GM12878 (cell line): Measurements from ENCODE around the gene SLAMF1. TPM values are rescaled to one million over a fixed set of nuclear protein-coding genes. Genes with fewer than 3 reads are reported as not detected.

Experiments
- ATAC-seq: fragments of 200-7000 bp; cut with Tn5 transposase; 3 replicates; pipeline ENCODE4 v1.9.1; 2020; ENCODE audit warnings: mild to moderate bottlenecking, moderate library complexity
- BruUV-seq: library from RNA; stranded (reverse); fragments of 400-500 nt; replicated peaks from 2 replicates; lab custom pipeline; 2021; lab: Mats Ljungman, UMichigan
- CTCF ChIA-PET: fragments of 300-600 bp; sonication (Branson Sonifier 250); formaldehyde crosslinking; extraction: SDS; loops from one replicate; lab custom pipeline; 2021; ENCODE audit warnings: inconsistent platforms; lab: Yijun Ruan, JAX
- POLR2A ChIA-PET: fragments of 350-600 bp; formaldehyde crosslinking; extraction: SDS; loops from one replicate; lab custom pipeline; 2021; ENCODE audit warnings: inconsistent platforms; lab: Charles Lee
- RAD21 ChIA-PET: fragments of 300-600 bp; sonication (Branson Sonifier 250); formaldehyde crosslinking; loops from one replicate; lab custom pipeline; 2023; ENCODE audit warnings: antibody characterized with exemption; ENCODE audit not compliant: unreplicated experiment; lab: Charles Lee
- SMC1A ChIA-PET: fragments of 300-600 bp; sonication (Branson Sonifier 250); formaldehyde crosslinking; loops from one replicate; lab custom pipeline; 2023; ENCODE audit not compliant: unreplicated experiment, uncharacterized antibody; lab: Charles Lee
- DNase-seq: peaks from one replicate; pipeline ENCODE4 v3.0.0-alpha.2; 2011; ENCODE audit warnings: low read depth, low spot score
- FAIRE-seq: peaks from 3 replicates; lab custom pipeline; 2011; peaks lifted over from hg19 to GRCh38; lab: Jason Lieb, UNC
- H2AFZ ChIP-seq: 2 replicates; pipeline ENCODE4 v1.6.0; 2011; ENCODE audit warnings: low read depth, low read length, control low read depth; ENCODE audit not compliant: control insufficient read depth
- H3K27ac ChIP-seq: 2 replicates; pipeline ENCODE4 v1.5.1; 2011; ENCODE audit warnings: control low read depth; ENCODE audit not compliant: control insufficient read depth, insufficient read depth
- H3K27me3 ChIP-seq, 2 experiments: replicated peaks in 1 of 2; 2 replicates each; pipeline versions ENCODE4 v1.6.0 to v1.6.1; 2011; ENCODE audit warnings: low read length in 1 of 2; ENCODE audit not compliant: control insufficient read depth in 2 of 2, insufficient read depth in 2 of 2
- H3K36me3 ChIP-seq, 2 experiments: 2 replicates each; pipeline ENCODE4 v1.5.1; 2011; ENCODE audit warnings: low read length in 1 of 2; ENCODE audit not compliant: control insufficient read depth in 2 of 2, insufficient read depth in 2 of 2
- H3K4me1 ChIP-seq: 2 replicates; pipeline ENCODE4 v1.6.1; 2011; ENCODE audit warnings: mild to moderate bottlenecking, low read length, moderate library complexity, mixed read lengths; ENCODE audit not compliant: control insufficient read depth, insufficient read depth
- H3K4me2 ChIP-seq: 2 replicates; pipeline ENCODE4 v1.6.0; 2011; ENCODE audit warnings: control low read depth; ENCODE audit not compliant: control insufficient read depth, insufficient read depth
- H3K4me3 ChIP-seq: fragments of 200-600 bp; sonication (generic); 2 replicates; pipeline ENCODE4 v1.5.1; 2016
- H3K79me2 ChIP-seq: 2 replicates; pipeline ENCODE4 v1.6.0; 2011; ENCODE audit warnings: low read length; ENCODE audit not compliant: control insufficient read depth, insufficient read depth
- H3K9ac ChIP-seq: 2 replicates; pipeline ENCODE4 v1.8.0; 2011; ENCODE audit warnings: low read length, control low read depth, mixed read lengths; ENCODE audit not compliant: control insufficient read depth, insufficient read depth
- H3K9me3 ChIP-seq: replicated peaks from 3 replicates; pipeline ENCODE4 v1.5.1; 2011; ENCODE audit warnings: mild to moderate bottlenecking, low read length; ENCODE audit not compliant: control insufficient read depth, insufficient read depth
- H4K20me1 ChIP-seq: 2 replicates; pipeline ENCODE4 v1.6.0; 2011; ENCODE audit not compliant: control insufficient read depth, insufficient read depth
- CREB1 ChIP-seq: IDR thresholded peaks from 2 replicates; pipeline ENCODE4 v1.6.1; 2012; ENCODE audit warnings: low read depth, mild to moderate bottlenecking, inconsistent platforms
- E2F4 ChIP-seq: IDR thresholded peaks from 2 replicates; pipeline ENCODE4 v1.6.1; 2012; ENCODE audit warnings: low read depth, low read length, improper control_type of control experiment
- EED ChIP-seq: sonication (generic); IDR thresholded peaks from 2 replicates; pipeline ENCODE4 v1.6.1; 2016; ENCODE audit warnings: antibody characterized with exemption, low read depth
- JUND ChIP-seq: IDR thresholded peaks from 2 replicates; pipeline ENCODE4 v1.6.1; 2012; ENCODE audit warnings: low read depth, mild to moderate bottlenecking, low read length, improper control_type of control experiment, moderate library complexity
- MEF2B ChIP-seq: fragments of 450-650 bp; IDR thresholded peaks from 2 replicates; pipeline ENCODE4 v1.6.1; 2018; ENCODE audit warnings: mild to moderate bottlenecking, moderate library complexity; ENCODE audit not compliant: partially characterized antibody, poor library complexity, severe bottlenecking
- MYC ChIP-seq: IDR thresholded peaks from 2 replicates; pipeline ENCODE4 v1.6.1; 2011; ENCODE audit warnings: mild to moderate bottlenecking, low read length, moderate library complexity, inconsistent platforms; ENCODE audit not compliant: insufficient read depth, insufficient replicate concordance, insufficient read length, severe bottlenecking
- NBN ChIP-seq: fragments of 450-650 bp; IDR thresholded peaks from 2 replicates; pipeline ENCODE4 v1.6.1; 2016
- NFXL1 ChIP-seq: fragments of 450-650 bp; IDR thresholded peaks from 2 replicates; pipeline ENCODE4 v1.6.1; 2017; ENCODE audit warnings: antibody characterized with exemption, mild to moderate bottlenecking, borderline replicate concordance
- NR2C1 ChIP-seq: fragments of 450-650 bp; IDR thresholded peaks from 2 replicates; pipeline ENCODE4 v1.6.1; 2017; ENCODE audit warnings: antibody characterized with exemption, mild to moderate bottlenecking, moderate library complexity
- PBX3 ChIP-seq: IDR thresholded peaks from 2 replicates; pipeline ENCODE4 v1.6.1; 2011; ENCODE audit warnings: mild to moderate bottlenecking, low read depth, low read length, moderate library complexity; ENCODE audit not compliant: insufficient replicate concordance
- POLR2A ChIP-seq: IDR thresholded peaks from 2 replicates; pipeline ENCODE4 v1.6.1; 2011; ENCODE audit warnings: low read depth, mild to moderate bottlenecking, low read length
- RAD51 ChIP-seq: fragments of 450-650 bp; IDR thresholded peaks from 2 replicates; pipeline ENCODE4 v1.6.1; 2016; ENCODE audit warnings: moderate library complexity, mild to moderate bottlenecking, inconsistent platforms
- SPI1 ChIP-seq: IDR thresholded peaks from 2 replicates; pipeline ENCODE4 v1.6.1; 2011; ENCODE audit warnings: low read depth, mild to moderate bottlenecking, low read length, moderate library complexity, borderline replicate concordance; ENCODE audit not compliant: insufficient read depth
- SREBF2 ChIP-seq: IDR thresholded peaks from 2 replicates; pipeline ENCODE4 v1.6.1; 2012; ENCODE audit warnings: mild to moderate bottlenecking, low read length
- TCF12 ChIP-seq: IDR thresholded peaks from 2 replicates; pipeline ENCODE4 v1.6.1; 2011; ENCODE audit warnings: low read depth, mild to moderate bottlenecking, low read length
- ZNF687 ChIP-seq: fragments of 450-650 bp; IDR thresholded peaks from 2 replicates; pipeline ENCODE4 v1.6.1; 2017; ENCODE audit warnings: mild to moderate bottlenecking, moderate library complexity
- WGBS: methylation state at CpG from one replicate; pipeline ENCODE4 v1.1.6; 2016; ENCODE audit warnings: low lambda C conversion rate; ENCODE audit not compliant: insufficient replicate concordance, insufficient coverage; ENCODE audit errors: missing lambda C conversion rate; 5-methylcytosine and 5-hydroxymethylcytosine counted together
- in situ Hi-C: fragments of 300-500 bp; cut with MboI; formaldehyde crosslinking; loops from 9 replicates; pipeline ENCODE4 v1.14.3; 2018; ENCODE audit warnings: mixed read lengths
- intact Hi-C: fragments of 100-400 bp; cut with micrococcal nuclease; formaldehyde crosslinking; loops from one replicate; pipeline ENCODE4 v1.14.2; 2022; ENCODE audit not compliant: unreplicated experiment
- polyA plus RNA-seq, 11 experiments: library from polyadenylated mRNA; depleted of rRNA in 4 of 11; unstranded in 6 of 11; stranded (reverse) in 5 of 11; fragments of >200 nt; fragmentation: Nextera tagmentation in 4 of 11; fragmentation: Illumina TruSeq in 1 of 11; extraction: Ambion mirVana in 4 of 11; extraction: Trizol in 1 of 11; gene quantifications; 1 replicate in 1 of 11; 2 replicates in 10 of 11; pipeline versions ENCODE4 v1.2.1 to v1.2.3, GENCODE V29; 2011 to 2016; ENCODE audit warnings: inconsistent platforms in 2 of 11, missing spikeins in 2 of 11, low read depth in 1 of 11
- total RNA-seq, 4 experiments: library from RNA; depleted of rRNA in 3 of 4; stranded (reverse); fragments of >200 nt in 3 of 4; fragmentation: Illumina TruSeq in 1 of 4; extraction: Trizol in 1 of 4; gene quantifications; 2 replicates each; pipeline versions ENCODE4 v1.2.1 to v1.2.3, GENCODE V29; 2013 to 2021

SLAMF1 gene
- total and polyA plus RNA-seq, 10 of the 15 experiments (the other 5 are each of a cell fraction or from before 2014, with no cell fraction given): 87.3 to 260 (median 131) TPM

- H3K27ac ChIP-seq: peak overlapping the region; percentile 95
- ChIA-PET CTCF (interaction anchor here (0.6 to 3.7 kb wide), 14 partner anchors 15 to 1637 kb away, joined by 3 to 50 read pairs (median 4); partner anchors contain the start of genes CD48 and F11R), SMC1A (interaction anchor here (0.5 to 12.3 kb wide), 20 partner anchors 9 to 328 kb away, joined by 3 to 259 read pairs (median 6); partner anchors contain the start of genes CD48 and SLAMF7), RAD21 (interaction anchor here (1.0 to 10.9 kb wide), 16 partner anchors 19 to 217 kb away, joined by 3 to 194 read pairs (median 7); partner anchors contain the start of genes CD48 and SLAMF7), POLR2A (interaction anchor here (0.8 to 7.6 kb wide), 17 partner anchors 8 to 97 kb away, joined by 3 to 68 read pairs (median 7); partner anchors contain the start of gene CD48)
- in situ Hi-C loops (no loop called here), intact Hi-C loops (loop anchor here (2.0 to 5.0 kb wide), 3 partner anchors 19 to 62 kb away; no protein-coding TSS in a partner anchor)
- H3K9me3 ChIP-seq: no peaks in the 10 kb centered on the region; the same call in 2 of the 3 replicates
- H3K4me2 ChIP-seq: peak overlapping the region; percentile 96
- peak overlapping the region; percentile 95 for H3K4me3 ChIP-seq
- peaks cover 0 to 17% of the 10 kb centered on the region in 2 experiments; a peak in 2 of 4 replicates for H3K36me3 ChIP-seq
- no peaks in the 10 kb centered on the region for H3K27me3 ChIP-seq
- FAIRE-seq (no peak), ATAC-seq (peak; percentile 15), DNase-seq (no peak)
- no TSS peak for BruUV-seq
- H2AFZ ChIP-seq: no peak overlapping the region
- WGBS: 1% methylated on average over 13 of the region's 13 CpGs
- peaks cover 100% of the 10 kb centered on the region for H3K79me2 ChIP-seq
- H3K4me1 ChIP-seq: peaks cover 14% of the 10 kb centered on the region; the same call in 1 of the 2 replicates
- H3K9ac ChIP-seq: peak overlapping the region; percentile 99
- no peaks in the 10 kb centered on the region for H4K20me1 ChIP-seq
- TF ChIP-seq E2F4 (no peak), TCF12 (no peak), POLR2A (peak; percentile 62; the same call in 1 of the 2 replicates), SPI1 (no peak), SREBF2 (no peak), NFXL1 (no peak), EED (peak; percentile 65), JUND (no peak), MYC (no peak), CREB1 (0 out of 2 replicates have a peak, but pooled peaks have one; percentile 4), MEF2B (peak; percentile 35), ZNF687 (no peak), RAD51 (peak; percentile 15; the same call in 1 of the 2 replicates), NR2C1 (no peak), NBN (no peak; the same call in 1 of the 2 replicates), PBX3 (no peak)
Measured at GRCh38 chr1:160645386-160646130, 1.3 kb downstream of the SLAMF1 start.
